Heart right ventricle (tissue), 16 donors: ENCODE results near the gene DBN1. TPM values are rescaled to one million over a fixed set of nuclear protein-coding genes. Genes with fewer than 3 reads are reported as not detected.
A peak's percentile ranks its signal among the peaks of the same experiment; 100 is the strongest.

Experiments used
- ATAC-seq, 8 donors: fragments of 200-7000 bp; cut with Tn5 transposase; one replicate each; pipeline ENCODE4 v1.9.1; 2020; ENCODE audit warnings: mild to moderate bottlenecking in 8 of 8, moderate library complexity in 8 of 8, moderate number of reproducible peaks in 1 of 8
- DNase-seq, 2 donors: peaks; one replicate each; pipeline ENCODE4 v3.0.0-alpha.2; 2020
- H3K27ac ChIP-seq, 10 donors: fragments of 200-600 bp; sonication (generic) in 2 of 10; one replicate each; pipeline versions ENCODE4 v1.5.0 to v1.8.0; 2020 to 2022; ENCODE audit warnings: mild to moderate bottlenecking in 3 of 10
- H3K27me3 ChIP-seq, 7 donors: fragments of 200-600 bp; one replicate each; pipeline ENCODE4 v1.8.0; 2021 to 2022; ENCODE audit warnings: mild to moderate bottlenecking in 2 of 7
- H3K36me3 ChIP-seq, 9 donors: fragments of 200-600 bp; sonication (generic) in 1 of 9; one replicate each; pipeline versions ENCODE4 v1.5.0 to v1.8.0; 2020 to 2022; ENCODE audit warnings: mild to moderate bottlenecking in 2 of 9
- H3K4me1 ChIP-seq, 9 donors: fragments of 200-600 bp; sonication (generic) in 1 of 9; one replicate each; pipeline versions ENCODE4 v1.5.0 to v1.8.0; 2020 to 2022; ENCODE audit warnings: mild to moderate bottlenecking in 4 of 9
- H3K4me3 ChIP-seq, 10 donors: fragments of 200-600 bp; sonication (generic) in 2 of 10; one replicate each; pipeline versions ENCODE4 v1.5.0 to v1.8.0; 2020 to 2022; ENCODE audit warnings: mild to moderate bottlenecking in 7 of 10, moderate library complexity in 2 of 10
- H3K9me3 ChIP-seq, 11 donors: fragments of 200-600 bp in 10 of 11; sonication (generic) in 2 of 11; one replicate each; pipeline versions ENCODE4 v1.5.0 to v1.8.0; 2013 to 2022; ENCODE audit warnings: mild to moderate bottlenecking in 2 of 11, control low read depth in 1 of 11, moderate library complexity in 1 of 11
- CTCF ChIP-seq, 9 donors: fragments of 200-600 bp; sonication (generic) in 2 of 9; IDR thresholded peaks; one replicate each; pipeline versions ENCODE4 v1.5.0 to v1.8.0; 2021 to 2022; ENCODE audit warnings: antibody characterized with exemption in 9 of 9, mild to moderate bottlenecking in 5 of 9, moderate library complexity in 1 of 9
- WGBS, 2 donors: extraction: QIAGEN DNeasy Blood & Tissue Kit; methylation state at CpG; one replicate each; pipeline ENCODE4 v1.1.7; 2013; ENCODE audit warnings: inconsistent platforms in 1 of 2; 5-methylcytosine and 5-hydroxymethylcytosine counted together
- intact Hi-C, 10 donors: fragments of 100-400 bp; cut with DNase I; formaldehyde crosslinking; loops; one replicate each; pipeline versions ENCODE4 v1.11.1 to v1.14.2; 2022
- polyA plus RNA-seq, 2 donors: library from polyadenylated mRNA; stranded (reverse); fragments of 200-250 nt; gene quantifications; one replicate each; pipeline ENCODE4 v1.2.3, GENCODE V29; 2013
- total RNA-seq, 10 donors: library from RNA; stranded (reverse); fragmentation: NEBNext Ultra II Directional in 3 of 10; extraction: Animal tissue kit (Norgen Biotek cat#: 25700) in 3 of 10; gene quantifications; one replicate each; pipeline versions ENCODE4 v1.2.1 to v1.2.4, GENCODE V29; 2021 to 2023
- donor health status: Arrhythmogenic right ventricular cardiomyopathy.
- donor health status: ischemic (EF 13 %, LVEDD 7.1; RV severe dilation, severe dysfunction).
- donor health status: healthy with polysubstance abuse.
- donor health status: DM: no; HTN: yes; CAD: no.
- donor health status: DM: no; HTN: no; CAD: no.
- donor health status: ischemic (EF 25% LVEDD 6.9; RV normal size, moderate dysfunction).
- donor health status: ischemic (EF 25% LVEDD 5.7; RV mildly dilated, moderate dysfunction).
- donor health status: healthy.
- donor health status: DM: yes; HTN: yes; CAD: no.
- donor health status: Ischemic cardiomyopathy.
- donor health status: ischemic (EF 35%, LVEDD 5.7; RV mildly dilated, moderate dysfunction).
- donor health status: nonischemic (EF 11% LVEDD 7.7; RV severe dilation, severe dysfunction).
- donor health status: DM: yes; HTN: yes; CAD: no.
- donor health status: PGD.
- donor health status: ischemic (EF 29% LVEDD 5.4; RV normal size, mild dysfunction).
- donor health status: nonischemic (EF 23%, LVEDD 6.1; RV moderate dilation, normal function).

Gene DBN1
- total and polyA plus RNA-seq, 12 donors: 13.1 to 52.9 (median 19.4) TPM

GRCh38 chr5:177433658-177434217 lies 39.7 kb downstream of the DBN1 start:
- Histone ChIP-seq H3K27ac (no peak overlapping the region), H3K4me3 (no peak overlapping the region), H3K36me3 (peaks cover 0 to 89% (median 34%) of the 10 kb centered on the region in 9 donors), H3K4me1 (peaks cover 0 to 51% (median 19%) of the 10 kb centered on the region in 9 donors), H3K27me3 (no peaks in the 10 kb centered on the region), H3K9me3 (no peaks in the 10 kb centered on the region)
- ATAC-seq: no peak
- no peak for DNase-seq
- no peak for TF ChIP-seq CTCF (IDR thresholded peaks at IDR 0.05)
- intact Hi-C loops: loop anchor here in 1 of 10 donors (2.0 kb wide), 1 partner anchor 13 kb away; the partner anchor contains the start of gene PRR7
- 96 to 97% methylated on average over 29 of the region's 29 CpGs for WGBS, 2 donors

GRCh38 chr5:177432839-177433657 lies 40.4 kb downstream of the DBN1 start:
- intact Hi-C loops: loop anchor here in 1 of 10 donors (2.0 kb wide), 1 partner anchor 14 kb away; the partner anchor contains the start of gene PRR7
- DNase-seq (no peak), ATAC-seq (peak in 1 of 8 donors; percentile 7)
- Histone ChIP-seq H3K4me3 (no peak overlapping the region), H3K27me3 (no peaks in the 10 kb centered on the region), H3K4me1 (peaks cover 2 to 58% (median 26%) of the 10 kb centered on the region in 9 donors), H3K36me3 (peaks cover 0 to 85% (median 34%) of the 10 kb centered on the region in 9 donors), H3K27ac (peak overlapping the region in 5 of 10 donors; percentile 11 to 96 (median 36)), H3K9me3 (no peaks in the 10 kb centered on the region)
- no peak for TF ChIP-seq CTCF (IDR thresholded peaks at IDR 0.05)
- 92 to 97% methylated on average over 25 of the region's 25 CpGs for WGBS, 2 donors

- peak overlapping the region in 6 of 10 donors; percentile 12 to 96 (median 38) for H3K27ac ChIP-seq
- 67 to 77% methylated on average over 18 of the region's 18 CpGs for WGBS, 2 donors
- ATAC-seq: peak; percentile 44 to 91 (median 76)
These were observed 41.1 kb downstream of the DBN1 start for GRCh38 chr5:177432143-177432838.

More at GRCh38 chr5:177432143-177432838, 41.1 kb downstream of the DBN1 start:
- Histone ChIP-seq H3K9me3 (no peaks in the 10 kb centered on the region), H3K27me3 (no peaks in the 10 kb centered on the region), H3K4me1 (peaks cover 10 to 66% (median 33%) of the 10 kb centered on the region in 9 donors), H3K4me3 (peak overlapping the region in 1 of 10 donors; percentile 31), H3K36me3 (peaks cover 0 to 77% (median 34%) of the 10 kb centered on the region in 9 donors)
- TF ChIP-seq CTCF (IDR thresholded peaks at IDR 0.05): peak in 1 of 9 donors; percentile 11
- peak; percentile 28 to 66 for DNase-seq
- intact Hi-C loops: loop anchor here in 1 of 10 donors (2.0 kb wide), 1 partner anchor 15 kb away; the partner anchor contains the start of gene PRR7
